K562 (cell line): ENCODE data around the gene IMP4. TPM values are rescaled to one million over a fixed set of nuclear protein-coding genes. Genes with fewer than 3 reads are reported as not detected.

ENCODE experiments used
- ATAC-seq: fragments of 200-7000 bp; cut with Tn5 transposase; 3 replicates; pipeline ENCODE4 v1.9.1; 2020; ENCODE audit warnings: moderate library complexity
- BruUV-seq: library from RNA; stranded (reverse); fragments of 400-500 nt; replicated peaks from 2 replicates; lab custom pipeline; 2021; lab: Mats Ljungman, UMichigan
- CTCF ChIA-PET: fragments of 300-600 bp; formaldehyde crosslinking; extraction: SDS; loops from one replicate; lab custom pipeline; 2021; ENCODE audit warnings: low intra/inter-chr PET ratio; lab: Yijun Ruan, JAX
- POLR2A ChIA-PET: fragments of 300-600, 350-650 bp; sonication (Branson Sonifier 250); formaldehyde crosslinking; extraction: SDS; loops from one replicate; lab custom pipeline; 2021; ENCODE audit warnings: antibody characterized with exemption, inconsistent platforms; lab: Yijun Ruan, JAX
- DNase-seq, 4 experiments: peaks; one replicate each; pipeline versions ENCODE4 v3.0.0 to v3.0.0-alpha.2; 2011 to 2018; ENCODE audit warnings: low spot score in 3 of 4, mixed read lengths in 3 of 4; ENCODE audit errors: extremely low read depth in 1 of 4
- FAIRE-seq: peaks from 2 replicates; lab custom pipeline; 2011; peaks lifted over from hg19 to GRCh38; lab: Jason Lieb, UNC
- H2AFZ ChIP-seq: 2 replicates; pipeline ENCODE4 v1.6.0; 2011; ENCODE audit warnings: low read depth, low read length, control low read depth, inconsistent platforms
- H3K27ac ChIP-seq: fragments of 200-600 bp; 3 replicates; pipeline ENCODE4 v1.8.0; 2011; ENCODE audit warnings: low read depth, mild to moderate bottlenecking, control low read depth, inconsistent platforms, low read length, moderate library complexity, mixed read lengths; ENCODE audit errors: extremely low read depth
- H3K27me3 ChIP-seq, 2 experiments: fragments of 300-600 bp in 1 of 2; 2 replicates in 1 of 2; 3 replicates in 1 of 2; pipeline versions ENCODE4 v1.6.0 to v1.8.0; 2011; ENCODE audit warnings: inconsistent platforms in 2 of 2, low read length in 2 of 2, mild to moderate bottlenecking in 1 of 2, mixed read lengths in 1 of 2, moderate library complexity in 1 of 2; ENCODE audit not compliant: control insufficient read depth in 2 of 2, insufficient read depth in 2 of 2
- H3K36me3 ChIP-seq: fragments of 300-600 bp; 3 replicates; pipeline ENCODE4 v1.8.0; 2011; ENCODE audit warnings: mild to moderate bottlenecking, low read length, inconsistent platforms; ENCODE audit not compliant: control insufficient read depth, insufficient read depth
- H3K4me1 ChIP-seq, 2 experiments: fragments of 200-600 bp in 1 of 2; replicated peaks in 1 of 2; 2 replicates in 1 of 2; 3 replicates in 1 of 2; pipeline versions ENCODE4 v1.5.1 to v1.8.0; 2011; ENCODE audit warnings: inconsistent platforms in 2 of 2, low read length in 2 of 2, mild to moderate bottlenecking in 1 of 2, mixed read lengths in 1 of 2, moderate library complexity in 1 of 2; ENCODE audit not compliant: control insufficient read depth in 2 of 2, insufficient read depth in 2 of 2
- H3K4me2 ChIP-seq: 2 replicates; pipeline ENCODE4 v1.6.1; 2011; ENCODE audit warnings: low read length, control low read depth, inconsistent platforms, mixed read lengths; ENCODE audit not compliant: insufficient read depth
- H3K4me3 ChIP-seq: fragments of 200-600 bp; sonication (generic), shearing (Covaris generic); 2 replicates; pipeline ENCODE4 v1.5.1; 2016; ENCODE audit warnings: control low read depth, inconsistent platforms
- H3K79me2 ChIP-seq: fragments of 200-600 bp; 3 replicates; pipeline ENCODE4 v1.8.0; 2011; ENCODE audit warnings: low read length, inconsistent platforms; ENCODE audit not compliant: control insufficient read depth, insufficient read depth
- H3K9ac ChIP-seq, 2 experiments: 2 replicates each; pipeline versions ENCODE4 v1.6.0 to v1.6.1; 2011; ENCODE audit warnings: low read depth in 2 of 2, low read length in 2 of 2, control low read depth in 1 of 2, inconsistent platforms in 1 of 2, mild to moderate bottlenecking in 1 of 2, mixed read lengths in 1 of 2; ENCODE audit not compliant: insufficient read depth in 1 of 2
- H3K9me1 ChIP-seq: one replicate; pipeline ENCODE4 v1.6.0; 2011; ENCODE audit warnings: inconsistent platforms, mild to moderate bottlenecking, low read length, moderate library complexity; ENCODE audit not compliant: control insufficient read depth, insufficient read depth
- H3K9me3 ChIP-seq: replicated peaks from 2 replicates; pipeline ENCODE4 v1.5.1; 2011; ENCODE audit warnings: low read depth, low read length, inconsistent platforms; ENCODE audit not compliant: control insufficient read depth, insufficient read depth
- H4K20me1 ChIP-seq: replicated peaks from 2 replicates; pipeline ENCODE4 v1.6.1; 2011; ENCODE audit warnings: low read length, inconsistent platforms, mixed read lengths; ENCODE audit not compliant: control insufficient read depth, insufficient read depth
- BCL6 ChIP-seq: fragments of 250-450 bp; sonication (Bioruptor Pico); IDR thresholded peaks from 2 replicates; pipeline ENCODE4 v1.4.0; 2020
- CBX8 ChIP-seq: fragments of 200-600 bp; sonication (generic); IDR thresholded peaks from 2 replicates; pipeline ENCODE4 v1.6.1; 2012; ENCODE audit warnings: borderline replicate concordance, mixed run types, low read depth, mild to moderate bottlenecking, moderate library complexity, mixed read lengths, low read length, control low read depth, inconsistent platforms; ENCODE audit not compliant: poor library complexity, severe bottlenecking; ENCODE audit errors: extremely low read depth
- HEY1 ChIP-seq: fragments of 250-450 bp; sonication (Bioruptor Pico); IDR thresholded peaks from 2 replicates; pipeline ENCODE4 v1.5.0; 2020; ENCODE audit warnings: mild to moderate bottlenecking, moderate library complexity, borderline replicate concordance
- KAT7 ChIP-seq: sonication (generic); formaldehyde crosslinking; IDR thresholded peaks from 2 replicates; pipeline ENCODE4 v1.8.0; 2022; ENCODE audit warnings: missing genetic modification reagents, mild to moderate bottlenecking, borderline replicate concordance
- NCOA6 ChIP-seq: fragments of 450-650 bp; IDR thresholded peaks from 2 replicates; pipeline ENCODE4 v1.6.1; 2017; ENCODE audit warnings: mild to moderate bottlenecking
- NR2C1 ChIP-seq, 2 experiments: fragments of 450-650 bp; IDR thresholded peaks; 2 replicates each; pipeline ENCODE4 v1.6.1; 2017; ENCODE audit warnings: mild to moderate bottlenecking in 2 of 2, antibody characterized with exemption in 1 of 2, inconsistent platforms in 1 of 2, missing compliant biosample characterization in 1 of 2, missing genetic modification characterization in 1 of 2
- RAD51 ChIP-seq: fragments of 450-650 bp; IDR thresholded peaks from 2 replicates; pipeline ENCODE4 v1.7.1; 2016; ENCODE audit warnings: low read depth, mild to moderate bottlenecking, borderline replicate concordance
- SMAD4 ChIP-seq: fragments of 250-450 bp; sonication (Bioruptor Pico); conservative IDR thresholded peaks from 2 replicates; pipeline ENCODE4 v1.8.0; 2021; ENCODE audit warnings: inconsistent platforms, mild to moderate bottlenecking, moderate library complexity
- SMARCC2 ChIP-seq: fragments of 450-650 bp; IDR thresholded peaks from 2 replicates; pipeline ENCODE4 v1.6.1; 2017; ENCODE audit warnings: antibody characterized with exemption, moderate library complexity, mild to moderate bottlenecking, low read depth
- TBL1XR1 ChIP-seq, 2 experiments: IDR thresholded peaks; 2 replicates each; pipeline ENCODE4 v1.6.1; 2012; ENCODE audit warnings: improper control_type of control experiment in 2 of 2, low read length in 2 of 2, mild to moderate bottlenecking in 1 of 2
- U2AF1 ChIP-seq: fragments of 200-400 bp; formaldehyde crosslinking; optimal IDR thresholded peaks from 2 replicates; pipeline ENCODE3; 2017; ENCODE audit warnings: mild to moderate bottlenecking, low read depth, low read length, moderate library complexity
- ZNF707 ChIP-seq: fragments of 250-450 bp; sonication (Bioruptor Pico); conservative IDR thresholded peaks from 2 replicates; pipeline ENCODE4 v1.8.0; 2022; ENCODE audit warnings: inconsistent platforms, mild to moderate bottlenecking, moderate library complexity
- WGBS: fragments of 100-300 bp; shearing (Covaris generic); methylation state at CpG from one replicate; pipeline ENCODE4 v1.1.6; 2016; ENCODE audit warnings: low coverage, mixed read lengths; ENCODE audit not compliant: insufficient coverage; ENCODE audit errors: missing lambda C conversion rate; 5-methylcytosine and 5-hydroxymethylcytosine counted together
- in situ Hi-C: fragments of 300-500 bp; cut with MboI; formaldehyde crosslinking; loops from 4 replicates; pipeline ENCODE4 v1.15.0; 2018; ENCODE audit warnings: inconsistent platforms, mixed read lengths
- intact Hi-C: fragments of 100-400 bp; cut with micrococcal nuclease; formaldehyde crosslinking; loops from 2 replicates; pipeline ENCODE4 v1.14.2; 2022
- polyA plus RNA-seq, 8 experiments: library from polyadenylated mRNA; depleted of rRNA in 4 of 8; stranded (reverse) in 5 of 8; unstranded in 3 of 8; fragments of >200 nt; fragmentation: Nextera tagmentation in 2 of 8; fragmentation: Illumina TruSeq in 1 of 8; extraction: Ambion mirVana in 2 of 8; extraction: Trizol in 1 of 8; gene quantifications; 2 replicates each; pipeline versions ENCODE4 v1.2.1 to v1.2.3, GENCODE V29; 2011 to 2014; ENCODE audit warnings: inconsistent platforms in 1 of 8, missing spikeins in 1 of 8
- total RNA-seq, 7 experiments: library from RNA; depleted of rRNA in 6 of 7; stranded (reverse); fragments of >200 nt in 6 of 7; fragmentation: Illumina TruSeq in 2 of 7; extraction: Trizol in 2 of 7; gene quantifications; 2 replicates each; pipeline versions ENCODE4 v1.2.1 to v1.2.3, GENCODE V29; 2011 to 2021; ENCODE audit warnings: low replicate concordance in 1 of 7
- TF ChIP-seq, protein P1 (sequence below), 2 experiments: IDR thresholded peaks; 2 replicates each; pipeline ENCODE4 v1.6.1; 2011; ENCODE audit warnings: borderline replicate concordance in 1 of 2, control low read depth in 1 of 2, low read depth in 1 of 2, low read length in 1 of 2, mild to moderate bottlenecking in 1 of 2, mixed read lengths in 1 of 2, moderate library complexity in 1 of 2; ENCODE audit not compliant: insufficient read depth in 1 of 2, insufficient read length in 1 of 2, poor library complexity in 1 of 2, severe bottlenecking in 1 of 2; ENCODE audit errors: extremely low read depth in 1 of 2
- TF ChIP-seq, protein P2 (sequence below): sonication (generic); formaldehyde crosslinking; IDR thresholded peaks from 2 replicates; pipeline ENCODE4 v1.4.0; 2020; ENCODE audit warnings: mild to moderate bottlenecking, missing genetic modification reagents
- TF ChIP-seq, protein P3 (sequence below): fragments of 250-450 bp; sonication (Bioruptor Pico); IDR thresholded peaks from 2 replicates; pipeline ENCODE4 v1.5.0; 2021; ENCODE audit warnings: mild to moderate bottlenecking, moderate library complexity

The IMP4 gene
- total and polyA plus RNA-seq, 9 of the 15 experiments (the other 6 are each of a cell fraction or from before 2014, with no cell fraction given) = 35.4 to 209 (median 100.0) TPM

GRCh38 chr2:130344578-130344977, 1.9 kb downstream of the IMP4 start:
- H3K27me3 ChIP-seq = no peaks in the 10 kb centered on the region
- no peak overlapping the region for H3K4me2 ChIP-seq
- ChIA-PET POLR2A (interaction anchor here (0.6 to 6.1 kb wide), 3 partner anchors 9 to 43 kb away, joined by 3 to 63 read pairs (median 3); partner anchors contain the start of gene PTPN18), CTCF (no interaction called here)
- in situ Hi-C loops (loop anchor here (25.0 kb wide), 2 partner anchors 893 to 1168 kb away; no protein-coding TSS in a partner anchor), intact Hi-C loops (loop anchor here (5.0 to 10.0 kb wide), 3 partner anchors 80 to 863 kb away; partner anchors contain the start of genes MZT2B, POTEE and SMPD4)
- H3K9me3 ChIP-seq = no peaks in the 10 kb centered on the region
- no TSS peak for BruUV-seq
- peaks cover 42% of the 10 kb centered on the region for H3K79me2 ChIP-seq
- peak overlapping the region; percentile 59; the same call in 1 of the 2 replicates for H3K4me3 ChIP-seq
- DNase-seq (no peak), ATAC-seq (no peak), FAIRE-seq (no peak)
- WGBS = 91% methylated on average over 4 of the region's 4 CpGs
- no peak overlapping the region for H2AFZ ChIP-seq
- H4K20me1 ChIP-seq = no peaks in the 10 kb centered on the region
- H3K4me1 ChIP-seq = peaks cover 16 to 45% of the 10 kb centered on the region in 2 experiments
- H3K27ac ChIP-seq = no peak overlapping the region
- H3K36me3 ChIP-seq = peaks cover 57% of the 10 kb centered on the region
- H3K9ac ChIP-seq = peak overlapping the region in 1 of 2 experiments; percentile 57; a peak in 1 of 4 replicates
- no peaks in the 10 kb centered on the region for H3K9me1 ChIP-seq
- no peak for TF ChIP-seq HEY1 (CRISPR knock-in tag)
- TF ChIP-seq KAT7 (CRISPR knock-in tag) = no peak
- no peak for TF ChIP-seq RAD51
- TF ChIP-seq SMAD4 (CRISPR knock-in tag) = no peak
- TF ChIP-seq, protein P1, sequence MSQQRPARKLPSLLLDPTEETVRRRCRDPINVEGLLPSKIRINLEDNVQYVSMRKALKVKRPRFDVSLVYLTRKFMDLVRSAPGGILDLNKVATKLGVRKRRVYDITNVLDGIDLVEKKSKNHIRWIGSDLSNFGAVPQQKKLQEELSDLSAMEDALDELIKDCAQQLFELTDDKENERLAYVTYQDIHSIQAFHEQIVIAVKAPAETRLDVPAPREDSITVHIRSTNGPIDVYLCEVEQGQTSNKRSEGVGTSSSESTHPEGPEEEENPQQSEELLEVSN (IDR thresholded peaks at IDR 0.05; ENCODE audit: borderline replicate concordance in 1 of 2, extremely low read depth in 1 of 2, insufficient read depth in 1 of 2, insufficient read length in 1 of 2, low read depth in 1 of 2, low read length in 1 of 2, poor library complexity in 1 of 2, severe bottlenecking in 1 of 2) = no peak
- TF ChIP-seq BCL6 (CRISPR knock-in tag) = no peak
- TF ChIP-seq ZNF707 (CRISPR knock-in tag) = no peak
- TF ChIP-seq NR2C1 (IDR thresholded peaks at IDR 0.05) = no peak
- TF ChIP-seq NR2C1 (tag; IDR thresholded peaks at IDR 0.05) = no peak
- TF ChIP-seq NCOA6 = no peak
- TF ChIP-seq CBX8 = no peak
- TF ChIP-seq TBL1XR1 (IDR thresholded peaks at IDR 0.05; ENCODE audit: low read length in 2 of 2) = no peak
- TF ChIP-seq, protein P2, sequence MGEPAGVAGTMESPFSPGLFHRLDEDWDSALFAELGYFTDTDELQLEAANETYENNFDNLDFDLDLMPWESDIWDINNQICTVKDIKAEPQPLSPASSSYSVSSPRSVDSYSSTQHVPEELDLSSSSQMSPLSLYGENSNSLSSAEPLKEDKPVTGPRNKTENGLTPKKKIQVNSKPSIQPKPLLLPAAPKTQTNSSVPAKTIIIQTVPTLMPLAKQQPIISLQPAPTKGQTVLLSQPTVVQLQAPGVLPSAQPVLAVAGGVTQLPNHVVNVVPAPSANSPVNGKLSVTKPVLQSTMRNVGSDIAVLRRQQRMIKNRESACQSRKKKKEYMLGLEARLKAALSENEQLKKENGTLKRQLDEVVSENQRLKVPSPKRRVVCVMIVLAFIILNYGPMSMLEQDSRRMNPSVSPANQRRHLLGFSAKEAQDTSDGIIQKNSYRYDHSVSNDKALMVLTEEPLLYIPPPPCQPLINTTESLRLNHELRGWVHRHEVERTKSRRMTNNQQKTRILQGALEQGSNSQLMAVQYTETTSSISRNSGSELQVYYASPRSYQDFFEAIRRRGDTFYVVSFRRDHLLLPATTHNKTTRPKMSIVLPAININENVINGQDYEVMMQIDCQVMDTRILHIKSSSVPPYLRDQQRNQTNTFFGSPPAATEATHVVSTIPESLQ (CRISPR knock-in tag) = no peak
- TF ChIP-seq, protein P3, sequence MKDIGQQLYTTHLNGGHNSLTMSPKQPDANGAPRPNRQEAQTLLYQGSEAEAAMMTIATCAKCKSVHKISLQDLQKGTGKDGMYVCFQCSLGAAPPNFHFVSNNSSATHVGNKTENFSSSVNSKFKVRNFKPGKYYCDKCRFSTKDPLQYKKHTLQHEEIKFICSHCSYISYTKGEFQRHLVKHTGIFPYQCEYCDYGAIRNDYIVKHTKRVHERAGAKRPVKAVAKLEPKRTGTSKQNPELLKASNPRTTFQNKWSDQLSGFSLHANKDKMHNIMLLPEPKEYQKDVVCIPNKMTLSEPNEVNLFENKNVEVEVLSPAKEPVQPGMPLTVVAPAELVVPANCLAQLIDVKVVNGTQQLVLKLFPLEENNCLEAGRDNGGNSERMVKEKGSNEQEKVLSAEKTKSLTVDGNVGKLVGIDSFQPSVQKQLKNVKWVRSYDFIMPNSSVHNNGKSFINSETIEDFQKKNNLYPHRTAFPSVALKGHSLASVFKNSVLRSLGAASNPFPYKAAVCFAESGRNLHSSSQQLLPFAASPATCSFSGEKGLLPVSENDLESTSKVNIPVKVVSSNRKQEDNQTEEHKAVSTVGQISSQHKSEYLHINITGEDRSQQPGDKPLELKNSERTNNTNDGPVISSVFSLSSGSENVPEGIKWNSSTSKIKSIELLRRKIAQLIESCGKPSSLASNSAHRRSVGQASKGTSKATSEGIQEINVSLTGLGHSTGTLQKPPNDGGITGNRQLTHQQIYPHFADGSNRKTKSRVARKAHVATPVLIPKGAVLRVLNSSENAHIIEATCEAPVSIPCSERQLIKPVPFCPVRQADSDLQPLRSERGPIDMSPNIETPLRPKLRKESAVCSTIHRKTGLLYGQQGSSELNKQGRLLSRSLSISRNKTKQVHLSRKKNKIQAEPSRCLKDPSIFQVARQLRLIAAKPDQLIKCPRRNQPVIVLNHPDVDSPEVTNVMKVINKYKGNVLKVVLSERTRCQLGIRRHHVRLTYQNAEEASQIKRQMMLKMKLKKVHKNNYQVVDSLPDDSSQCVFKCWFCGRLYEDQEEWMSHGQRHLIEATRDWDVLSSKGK (CRISPR knock-in tag) = no peak
- no peak for TF ChIP-seq SMARCC2
- no peak for TF ChIP-seq U2AF1
